Tibial artery (tissue), 4 donors: ENCODE results near the gene NAT10.
"Not testable (repeated sequence)": the region's sequence is repeated elsewhere in the genome, so short reads cannot be mapped to it uniquely, and the experiment has no call there.

ENCODE experiments used
- DNase-seq, 2 donors: peaks; one replicate each; pipeline ENCODE4 v3.0.0-alpha.2; 2019
- H3K27ac ChIP-seq, 2 donors: fragments of 200-600 bp; sonication (generic) in 1 of 2; 1 replicate in 1 of 2; 2 replicates in 1 of 2; pipeline ENCODE4 v1.5.1; 2018 to 2019; ENCODE audit warnings: mild to moderate bottlenecking in 1 of 2
- H3K27me3 ChIP-seq, 2 donors: fragments of 200-600 bp; sonication (generic) in 1 of 2; one replicate each; pipeline versions ENCODE4 v1.5.1 to v1.6.0; 2016 to 2019
- H3K36me3 ChIP-seq, 3 donors: fragments of 200-600 bp; sonication (generic) in 2 of 3; one replicate each; pipeline ENCODE4 v1.5.1; 2016 to 2019; ENCODE audit warnings: mild to moderate bottlenecking in 2 of 3
- H3K4me1 ChIP-seq, 4 donors: fragments of 200-600 bp; sonication (generic) in 2 of 4; 1 replicate in 3 of 4; 2 replicates in 1 of 4; pipeline ENCODE4 v1.5.1; 2016 to 2019
- H3K4me3 ChIP-seq, 2 donors: fragments of 200-600 bp; sonication (generic) in 1 of 2; 1 replicate in 1 of 2; 2 replicates in 1 of 2; pipeline ENCODE4 v1.5.1; 2018 to 2019; ENCODE audit warnings: mild to moderate bottlenecking in 2 of 2
- H3K9me3 ChIP-seq, 3 donors: fragments of 200-600 bp; sonication (generic) in 1 of 3; one replicate each; pipeline ENCODE4 v1.5.1; 2016 to 2019
- intact Hi-C: fragments of 100-400 bp; cut with DNase I; formaldehyde crosslinking; loops from one replicate; pipeline ENCODE4 v1.15.0; 2023; ENCODE audit warnings: low total_unique reads
- TF ChIP-seq, protein P1 (sequence below), 2 experiments: fragments of 200-600 bp in 1 of 2; fragments of 450-650 bp in 1 of 2; IDR thresholded peaks; one replicate each; pipeline ENCODE4 v1.5.1; 2017 to 2019; ENCODE audit warnings: antibody characterized with exemption in 2 of 2, mild to moderate bottlenecking in 1 of 2, moderate library complexity in 1 of 2

Gene NAT10

DNA sequence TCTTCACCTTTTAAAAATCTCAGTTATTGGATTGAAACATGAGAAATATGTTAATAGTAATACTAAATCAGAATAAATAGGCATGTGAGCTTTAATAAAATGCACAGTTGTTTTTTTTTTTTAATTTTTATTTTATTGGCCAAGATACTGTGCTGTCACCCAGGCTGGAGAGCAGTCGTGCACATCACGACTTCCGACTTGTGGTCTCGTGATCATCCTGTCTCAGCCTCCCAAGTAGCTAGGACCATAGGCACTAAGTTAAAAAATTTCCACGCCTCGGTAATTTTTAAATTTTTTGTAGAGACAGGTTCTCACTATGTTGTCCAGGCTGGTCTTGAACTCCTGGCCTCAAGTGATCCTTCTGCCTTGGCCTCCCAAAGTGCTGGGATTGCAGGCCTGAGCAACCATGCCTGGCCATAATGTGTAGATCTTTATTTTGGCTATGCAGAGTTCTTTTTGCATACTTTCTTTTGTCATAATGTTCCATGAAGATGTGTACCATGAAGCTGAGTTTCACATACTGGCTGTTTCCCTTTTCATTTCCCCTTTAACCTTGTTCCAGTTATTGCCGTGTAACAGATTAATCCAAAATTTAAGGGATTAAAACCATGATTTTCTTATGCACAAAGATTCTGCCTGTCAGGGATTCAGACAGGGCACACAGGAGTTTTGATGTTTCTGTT lies 37.9 kb upstream of the NAT10 start:
- Histone ChIP-seq H3K27ac (no peak overlapping the region), H3K4me1 (peaks cover 0 to 54% (median 15%) of the 10 kb centered on the region in 4 donors), H3K27me3 (no peaks in the 10 kb centered on the region), H3K9me3 (no peaks in the 10 kb centered on the region), H3K36me3 (peaks cover 2 to 9% (median 7%) of the 10 kb centered on the region in 3 donors), H3K4me3 (no peak overlapping the region)
- TF ChIP-seq, protein P1, sequence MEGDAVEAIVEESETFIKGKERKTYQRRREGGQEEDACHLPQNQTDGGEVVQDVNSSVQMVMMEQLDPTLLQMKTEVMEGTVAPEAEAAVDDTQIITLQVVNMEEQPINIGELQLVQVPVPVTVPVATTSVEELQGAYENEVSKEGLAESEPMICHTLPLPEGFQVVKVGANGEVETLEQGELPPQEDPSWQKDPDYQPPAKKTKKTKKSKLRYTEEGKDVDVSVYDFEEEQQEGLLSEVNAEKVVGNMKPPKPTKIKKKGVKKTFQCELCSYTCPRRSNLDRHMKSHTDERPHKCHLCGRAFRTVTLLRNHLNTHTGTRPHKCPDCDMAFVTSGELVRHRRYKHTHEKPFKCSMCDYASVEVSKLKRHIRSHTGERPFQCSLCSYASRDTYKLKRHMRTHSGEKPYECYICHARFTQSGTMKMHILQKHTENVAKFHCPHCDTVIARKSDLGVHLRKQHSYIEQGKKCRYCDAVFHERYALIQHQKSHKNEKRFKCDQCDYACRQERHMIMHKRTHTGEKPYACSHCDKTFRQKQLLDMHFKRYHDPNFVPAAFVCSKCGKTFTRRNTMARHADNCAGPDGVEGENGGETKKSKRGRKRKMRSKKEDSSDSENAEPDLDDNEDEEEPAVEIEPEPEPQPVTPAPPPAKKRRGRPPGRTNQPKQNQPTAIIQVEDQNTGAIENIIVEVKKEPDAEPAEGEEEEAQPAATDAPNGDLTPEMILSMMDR (IDR thresholded peaks at IDR 0.05) = no peak
- intact Hi-C loops = no loop called here
- no peak for DNase-seq

DNA sequence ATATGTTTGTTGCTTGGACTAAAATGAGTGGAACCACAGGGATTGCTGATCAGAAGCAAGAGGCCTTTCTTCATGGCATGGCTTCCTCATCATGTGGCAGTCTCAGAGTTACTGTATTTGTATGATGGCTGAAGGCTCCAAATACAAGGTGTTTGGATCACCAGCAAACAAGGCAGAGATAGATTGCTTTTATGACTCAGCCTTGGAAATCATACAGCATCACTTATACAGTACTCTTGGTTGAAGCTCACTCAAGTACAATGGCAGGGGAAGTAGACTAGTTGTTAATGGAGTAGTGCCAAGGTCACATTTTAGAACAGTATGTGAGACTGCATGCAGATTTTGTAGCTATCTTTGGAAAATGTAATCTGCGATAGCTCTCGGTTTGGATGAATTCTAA lies 37.3 kb upstream of the NAT10 start:
- H3K4me1 ChIP-seq = peaks cover 0 to 52% (median 12%) of the 10 kb centered on the region in 4 donors
- no peak for DNase-seq
- TF ChIP-seq, protein P1 (IDR thresholded peaks at IDR 0.05) = no peak
- intact Hi-C loops = no loop called here
- H3K27ac ChIP-seq = no peak overlapping the region
- H3K36me3 ChIP-seq = peaks cover 8 to 14% (median 11%) of the 10 kb centered on the region in 3 donors
- H3K27me3 ChIP-seq = no peaks in the 10 kb centered on the region
- H3K4me3 ChIP-seq = no peak overlapping the region
- H3K9me3 ChIP-seq = no peaks in the 10 kb centered on the region

DNA sequence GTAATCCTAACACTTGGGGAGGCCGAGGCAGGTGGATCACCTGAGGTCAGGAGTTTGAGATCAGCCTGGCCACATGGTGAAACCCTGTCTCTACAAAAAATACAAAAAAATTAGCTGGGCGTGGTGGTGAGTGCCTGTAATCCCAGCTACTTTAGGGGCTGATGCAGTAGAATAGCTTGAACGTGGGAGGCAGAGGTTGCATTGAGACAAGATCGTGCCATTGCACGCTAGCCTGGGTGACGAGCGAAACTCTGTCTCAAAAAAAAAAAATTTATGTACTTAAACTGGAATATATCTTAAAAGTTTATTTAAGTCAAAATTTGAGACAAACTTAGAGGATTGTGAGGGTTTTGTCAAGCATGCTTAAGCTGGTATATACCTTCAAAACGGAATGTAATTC lies 34.1 kb upstream of the NAT10 start:
- H3K36me3 ChIP-seq = peaks cover 29 to 40% (median 37%) of the 10 kb centered on the region in 3 donors
- intact Hi-C loops, H3K27me3 ChIP-seq: not testable (repeated sequence)

DNA sequence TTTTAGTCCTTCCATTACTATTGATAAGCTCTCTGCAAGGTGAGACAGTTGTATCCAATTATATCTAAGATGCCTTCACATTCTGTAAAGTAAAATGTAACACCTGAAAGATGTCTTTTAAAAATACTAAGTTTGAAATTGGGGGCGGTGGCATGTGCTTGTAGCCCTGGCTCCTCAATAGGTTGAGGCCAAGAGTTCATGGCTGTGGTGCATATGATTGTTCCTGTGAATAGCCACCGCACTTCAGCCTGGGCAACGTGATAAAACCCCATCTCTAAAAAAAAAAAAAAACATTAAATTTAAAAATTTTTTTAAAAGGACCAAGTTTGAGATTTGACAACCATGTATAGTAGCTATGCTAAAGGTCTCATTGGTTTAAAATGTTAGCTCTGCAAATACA lies 33.4 kb upstream of the NAT10 start:
- DNase-seq = no peak
- peaks cover 37 to 48% (median 45%) of the 10 kb centered on the region in 3 donors for H3K36me3 ChIP-seq
- no peak overlapping the region for H3K4me3 ChIP-seq
- no peak overlapping the region for H3K27ac ChIP-seq
- peaks cover 0 to 40% (median 11%) of the 10 kb centered on the region in 4 donors for H3K4me1 ChIP-seq
- intact Hi-C loops = no loop called here
- H3K27me3 ChIP-seq = no peaks in the 10 kb centered on the region
- TF ChIP-seq, protein P1 (IDR thresholded peaks at IDR 0.05) = no peak
- H3K9me3 ChIP-seq = no peaks in the 10 kb centered on the region

More for the DNA sequence above, 34.1 kb upstream of the NAT10 start:
- not testable (repeated sequence) for H3K27ac ChIP-seq, H3K4me3 ChIP-seq, DNase-seq, H3K9me3 ChIP-seq
- H3K4me1 ChIP-seq = peaks cover 0 to 47% (median 13%) of the 10 kb centered on the region in 4 donors

DNA sequence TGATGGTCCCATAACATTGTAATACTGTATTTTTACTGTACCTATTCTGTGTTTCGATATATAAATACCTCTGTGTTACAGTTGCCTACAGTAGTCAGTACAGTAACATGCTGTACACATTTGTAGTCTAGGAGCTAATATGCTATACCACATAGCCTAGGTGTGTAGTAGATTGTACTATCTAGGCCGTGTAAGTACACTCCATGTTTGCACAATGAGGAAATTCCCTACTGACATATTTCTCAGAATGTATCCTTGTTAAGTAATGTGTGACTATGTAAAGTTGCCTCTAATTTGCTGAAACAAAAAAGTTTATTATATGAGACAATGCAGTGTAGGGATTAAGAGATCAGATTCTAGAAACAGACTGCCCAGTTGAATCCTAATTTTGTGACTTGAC lies 32.6 kb upstream of the NAT10 start:
- H3K4me3 ChIP-seq = no peak overlapping the region
- intact Hi-C loops = no loop called here
- TF ChIP-seq, protein P1 (IDR thresholded peaks at IDR 0.05) = no peak
- no peaks in the 10 kb centered on the region for H3K27me3 ChIP-seq
- no peaks in the 10 kb centered on the region for H3K9me3 ChIP-seq
- DNase-seq = no peak
- peaks cover 0 to 32% (median 10%) of the 10 kb centered on the region in 4 donors for H3K4me1 ChIP-seq
- H3K36me3 ChIP-seq = peaks cover 45 to 55% (median 47%) of the 10 kb centered on the region in 3 donors
- no peak overlapping the region for H3K27ac ChIP-seq

DNA sequence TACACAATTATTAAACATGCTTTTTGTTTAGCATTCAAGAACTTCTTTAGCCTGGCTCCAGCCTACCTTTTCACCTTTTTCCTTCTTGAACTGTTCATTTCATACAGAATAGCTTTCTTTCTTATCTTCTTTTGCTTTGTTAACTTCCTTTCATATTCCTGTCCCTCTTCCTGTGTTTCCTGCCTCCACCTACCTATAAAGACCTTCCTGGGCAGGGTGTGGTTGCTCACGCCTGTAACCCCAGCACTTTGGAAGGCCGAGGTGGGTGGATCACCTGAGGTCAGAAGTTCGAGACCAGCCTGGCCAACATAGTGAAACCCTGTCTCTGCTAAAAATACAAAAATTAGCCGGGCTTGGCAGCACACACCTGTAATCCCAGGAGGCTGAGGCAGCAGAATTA lies 31.0 kb upstream of the NAT10 start:
- TF ChIP-seq, protein P1 (IDR thresholded peaks at IDR 0.05) = no peak
- no peak for DNase-seq
- Histone ChIP-seq H3K27ac (no peak overlapping the region), H3K9me3 (no peaks in the 10 kb centered on the region), H3K4me1 (peaks cover 0 to 19% (median 7%) of the 10 kb centered on the region in 4 donors), H3K27me3 (no peaks in the 10 kb centered on the region), H3K36me3 (peaks cover 48 to 71% (median 54%) of the 10 kb centered on the region in 3 donors), H3K4me3 (no peak overlapping the region)
- intact Hi-C loops = no loop called here
